C4-2B (cell line): ENCODE measurements around the gene CHKB.

Experiments
- ZFX ChIP-seq: fragments of 450-650 bp; IDR thresholded peaks from 2 replicates; pipeline ENCODE4 v1.6.1; 2017
- TF ChIP-seq, protein P1 (sequence below): fragments of 450-650 bp; conservative IDR thresholded peaks from 2 replicates; pipeline ENCODE4 v1.5.1; 2017; ENCODE audit warnings: mild to moderate bottlenecking

DNA sequence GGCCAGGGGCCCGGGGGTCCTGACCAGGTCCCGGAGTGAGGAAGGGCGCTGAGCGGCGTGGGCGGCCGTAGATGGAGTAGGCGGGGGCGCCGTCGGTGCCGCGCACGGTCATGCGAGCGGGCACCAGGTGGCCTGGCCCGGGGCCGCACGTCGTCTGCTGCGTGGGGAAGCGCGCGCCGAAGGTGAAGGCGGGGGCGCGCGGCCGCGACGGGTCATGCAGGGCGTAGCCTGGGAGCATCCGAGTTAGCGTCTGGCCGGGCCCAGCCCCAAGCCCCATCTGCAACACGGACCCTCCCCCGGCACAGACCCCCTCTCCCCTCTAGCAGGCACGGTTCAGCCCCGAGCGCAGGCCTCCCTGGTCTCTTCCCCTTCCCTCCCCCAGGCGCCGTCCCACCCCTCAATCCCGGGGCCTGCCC lies 51.1 kb downstream of the CHKB start:
- TF ChIP-seq, protein P1, sequence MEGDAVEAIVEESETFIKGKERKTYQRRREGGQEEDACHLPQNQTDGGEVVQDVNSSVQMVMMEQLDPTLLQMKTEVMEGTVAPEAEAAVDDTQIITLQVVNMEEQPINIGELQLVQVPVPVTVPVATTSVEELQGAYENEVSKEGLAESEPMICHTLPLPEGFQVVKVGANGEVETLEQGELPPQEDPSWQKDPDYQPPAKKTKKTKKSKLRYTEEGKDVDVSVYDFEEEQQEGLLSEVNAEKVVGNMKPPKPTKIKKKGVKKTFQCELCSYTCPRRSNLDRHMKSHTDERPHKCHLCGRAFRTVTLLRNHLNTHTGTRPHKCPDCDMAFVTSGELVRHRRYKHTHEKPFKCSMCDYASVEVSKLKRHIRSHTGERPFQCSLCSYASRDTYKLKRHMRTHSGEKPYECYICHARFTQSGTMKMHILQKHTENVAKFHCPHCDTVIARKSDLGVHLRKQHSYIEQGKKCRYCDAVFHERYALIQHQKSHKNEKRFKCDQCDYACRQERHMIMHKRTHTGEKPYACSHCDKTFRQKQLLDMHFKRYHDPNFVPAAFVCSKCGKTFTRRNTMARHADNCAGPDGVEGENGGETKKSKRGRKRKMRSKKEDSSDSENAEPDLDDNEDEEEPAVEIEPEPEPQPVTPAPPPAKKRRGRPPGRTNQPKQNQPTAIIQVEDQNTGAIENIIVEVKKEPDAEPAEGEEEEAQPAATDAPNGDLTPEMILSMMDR: no peak
- no peak for TF ChIP-seq ZFX
